Nephron progenitor cell (in vitro differentiated cells): ENCODE data around the gene JUND.
A peak's percentile ranks its signal among the peaks of the same experiment; 100 is the strongest.

Experiments
- DNase-seq: peaks from one replicate; pipeline ENCODE4 v3.0.0; 2021
- H3K27ac Mint-ChIP-seq: 2 replicates; pipeline ENCODE4 v1.8.0; 2021; ENCODE audit warnings: mild to moderate bottlenecking, moderate library complexity, mixed read lengths
- H3K27me3 Mint-ChIP-seq: 2 replicates; pipeline ENCODE4 v1.8.0; 2021; ENCODE audit warnings: mild to moderate bottlenecking, low read depth, mixed read lengths; ENCODE audit not compliant: poor library complexity
- H3K36me3 Mint-ChIP-seq: 2 replicates; pipeline ENCODE4 v1.8.0; 2021; ENCODE audit warnings: low read depth, mixed read lengths
- H3K4me1 Mint-ChIP-seq: 2 replicates; pipeline ENCODE4 v1.8.0; 2021; ENCODE audit warnings: mixed read lengths
- H3K4me3 Mint-ChIP-seq: 2 replicates; pipeline ENCODE4 v1.8.0; 2021; ENCODE audit warnings: mild to moderate bottlenecking, moderate library complexity, mixed read lengths
- H3K9me3 Mint-ChIP-seq: 2 replicates; pipeline ENCODE4 v1.8.0; 2021; ENCODE audit warnings: mild to moderate bottlenecking, moderate library complexity, mixed read lengths
- TF ChIP-seq, protein P1 (sequence below): fragments of 200-600 bp; sonication (generic); IDR thresholded peaks from 2 replicates; pipeline ENCODE4 v1.5.0; 2021; ENCODE audit warnings: antibody characterized with exemption

The JUND gene

DNA sequence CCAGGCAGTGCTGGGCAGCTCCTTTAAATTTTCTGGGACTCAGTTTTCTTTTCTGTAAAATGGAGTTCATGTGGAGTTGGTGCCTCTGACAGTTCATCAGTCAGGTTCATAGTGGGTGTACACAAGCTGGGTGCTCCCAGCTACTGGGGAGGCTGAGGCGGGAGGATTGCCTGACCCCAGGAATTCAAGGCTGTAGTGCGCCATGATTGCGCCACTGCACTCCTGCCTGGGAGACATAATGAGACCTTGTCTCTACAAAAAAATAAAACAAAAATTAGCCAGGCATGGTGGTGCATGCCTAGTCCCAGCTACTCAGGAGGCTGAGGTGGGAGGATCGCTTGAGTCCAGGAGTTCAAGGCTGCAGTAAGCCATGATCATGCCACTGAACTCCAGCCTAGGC, 28.3 kb downstream of the JUND start:
- no peak overlapping the region for H3K27ac Mint-ChIP-seq

DNA sequence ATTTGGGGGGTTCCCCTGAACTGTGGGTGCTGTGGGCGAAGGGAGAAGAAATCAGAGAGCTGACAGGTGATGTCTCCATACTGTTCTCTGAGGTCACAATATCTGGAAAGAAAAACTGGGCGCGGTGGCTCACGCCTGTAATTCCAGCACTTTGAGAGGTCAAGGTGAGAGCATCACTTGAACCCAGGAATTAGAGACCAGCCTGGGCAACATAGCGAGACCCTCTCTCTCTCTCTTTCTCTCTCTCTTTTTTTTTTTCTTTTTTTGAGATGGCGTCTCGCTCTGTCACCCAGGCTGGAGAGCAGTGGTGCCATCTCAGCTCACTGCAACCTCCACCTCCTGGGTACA, 29.1 kb downstream of the JUND start:
- H3K4me1 Mint-ChIP-seq = peaks cover 6% of the 10 kb centered on the region
- no peak for DNase-seq
- no peak overlapping the region for H3K27ac Mint-ChIP-seq
- TF ChIP-seq, protein P1, sequence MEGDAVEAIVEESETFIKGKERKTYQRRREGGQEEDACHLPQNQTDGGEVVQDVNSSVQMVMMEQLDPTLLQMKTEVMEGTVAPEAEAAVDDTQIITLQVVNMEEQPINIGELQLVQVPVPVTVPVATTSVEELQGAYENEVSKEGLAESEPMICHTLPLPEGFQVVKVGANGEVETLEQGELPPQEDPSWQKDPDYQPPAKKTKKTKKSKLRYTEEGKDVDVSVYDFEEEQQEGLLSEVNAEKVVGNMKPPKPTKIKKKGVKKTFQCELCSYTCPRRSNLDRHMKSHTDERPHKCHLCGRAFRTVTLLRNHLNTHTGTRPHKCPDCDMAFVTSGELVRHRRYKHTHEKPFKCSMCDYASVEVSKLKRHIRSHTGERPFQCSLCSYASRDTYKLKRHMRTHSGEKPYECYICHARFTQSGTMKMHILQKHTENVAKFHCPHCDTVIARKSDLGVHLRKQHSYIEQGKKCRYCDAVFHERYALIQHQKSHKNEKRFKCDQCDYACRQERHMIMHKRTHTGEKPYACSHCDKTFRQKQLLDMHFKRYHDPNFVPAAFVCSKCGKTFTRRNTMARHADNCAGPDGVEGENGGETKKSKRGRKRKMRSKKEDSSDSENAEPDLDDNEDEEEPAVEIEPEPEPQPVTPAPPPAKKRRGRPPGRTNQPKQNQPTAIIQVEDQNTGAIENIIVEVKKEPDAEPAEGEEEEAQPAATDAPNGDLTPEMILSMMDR = no peak
- no peaks in the 10 kb centered on the region for H3K9me3 Mint-ChIP-seq
- peaks cover 69% of the 10 kb centered on the region for H3K27me3 Mint-ChIP-seq
- no peak overlapping the region for H3K4me3 Mint-ChIP-seq
- no peaks in the 10 kb centered on the region for H3K36me3 Mint-ChIP-seq

More for the DNA sequence above, 28.3 kb downstream of the JUND start:
- no peak for DNase-seq
- Mint-ChIP-seq H3K4me1 (peaks cover 3% of the 10 kb centered on the region), H3K36me3 (no peaks in the 10 kb centered on the region), H3K9me3 (no peaks in the 10 kb centered on the region), H3K4me3 (no peak overlapping the region), H3K27me3 (peaks cover 67% of the 10 kb centered on the region)
- TF ChIP-seq, protein P1 = no peak

DNA sequence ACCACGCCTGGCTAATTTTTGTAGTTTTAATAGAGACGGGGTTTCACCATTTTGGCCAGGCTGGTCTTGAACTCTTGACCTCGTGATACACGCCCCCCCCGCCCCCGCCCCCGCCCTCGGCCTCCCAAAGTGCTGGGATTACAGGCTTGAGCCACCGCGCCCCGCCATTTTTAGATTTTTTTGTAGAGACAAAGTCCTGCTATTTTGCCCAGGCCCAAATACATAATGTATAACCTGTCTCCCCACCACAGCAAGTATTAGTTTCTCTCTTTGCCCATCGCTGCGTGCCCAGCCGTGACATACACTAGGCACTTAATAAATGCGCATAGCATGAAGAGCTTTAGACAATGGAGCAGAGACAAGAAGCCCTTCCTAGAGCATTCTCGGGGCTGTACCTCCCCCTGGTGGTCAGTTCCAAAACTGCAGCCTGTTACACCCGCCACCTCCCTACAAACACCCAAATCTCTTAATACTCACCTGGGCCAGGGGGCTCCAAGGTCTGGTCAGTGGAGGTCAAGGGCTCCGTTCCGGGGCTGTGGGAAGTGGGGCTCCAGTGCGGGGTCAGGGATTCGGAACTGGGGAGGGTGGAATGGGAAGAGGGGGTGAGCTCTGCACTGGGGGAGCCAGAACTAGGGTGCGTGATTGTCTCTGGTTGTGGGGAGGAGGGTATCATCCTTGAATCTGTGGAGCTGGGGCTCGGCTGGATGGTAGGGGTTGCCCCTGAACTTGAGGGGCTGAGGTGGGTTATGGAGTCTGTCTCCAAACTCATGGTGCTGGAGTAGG, 29.6 kb downstream of the JUND start:
- Mint-ChIP-seq H3K27ac (no peak overlapping the region), H3K27me3 (peaks cover 67% of the 10 kb centered on the region), H3K4me3 (no peak overlapping the region), H3K36me3 (no peaks in the 10 kb centered on the region), H3K9me3 (no peaks in the 10 kb centered on the region), H3K4me1 (peaks cover 6% of the 10 kb centered on the region)
- TF ChIP-seq, protein P1 = peak; percentile 85
- peak; percentile 86 for DNase-seq

GRCh38 chr19:18249834-18250233, 31.6 kb downstream of the JUND start:
- H3K9me3 Mint-ChIP-seq = no peaks in the 10 kb centered on the region
- DNase-seq = no peak

DNA sequence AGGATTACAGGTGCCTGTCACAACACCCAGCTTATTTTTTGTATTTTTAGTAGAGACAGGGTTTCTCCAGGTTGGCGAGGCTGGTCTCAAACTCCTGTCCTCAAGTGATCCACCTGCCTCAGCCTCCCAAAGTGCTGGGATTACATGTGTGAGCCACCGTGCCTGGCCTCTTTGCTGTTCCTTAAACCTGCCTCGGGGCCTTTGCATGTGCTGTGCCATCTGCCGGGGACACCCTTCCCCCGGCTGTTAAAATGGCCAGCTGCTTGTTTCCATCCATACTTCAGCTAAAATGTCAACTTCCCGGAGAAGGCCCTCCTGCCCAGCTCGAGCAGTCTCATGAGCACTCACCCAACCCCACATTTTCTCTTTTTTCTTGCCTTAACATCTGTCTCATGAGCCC, 36.1 kb downstream of the JUND start:
- no peaks in the 10 kb centered on the region for H3K36me3 Mint-ChIP-seq
- H3K9me3 Mint-ChIP-seq = no peaks in the 10 kb centered on the region
- TF ChIP-seq, protein P1 = no peak
- no peak overlapping the region for H3K4me3 Mint-ChIP-seq
- no peak for DNase-seq
- peaks cover 48% of the 10 kb centered on the region for H3K27me3 Mint-ChIP-seq
- H3K4me1 Mint-ChIP-seq = peaks cover 6% of the 10 kb centered on the region
- no peak overlapping the region for H3K27ac Mint-ChIP-seq

More at GRCh38 chr19:18249834-18250233, 31.6 kb downstream of the JUND start:
- H3K27ac Mint-ChIP-seq = no peak overlapping the region
- H3K4me3 Mint-ChIP-seq = no peak overlapping the region
- H3K27me3 Mint-ChIP-seq = peaks cover 50% of the 10 kb centered on the region
- H3K4me1 Mint-ChIP-seq = peaks cover 6% of the 10 kb centered on the region
- no peaks in the 10 kb centered on the region for H3K36me3 Mint-ChIP-seq
- TF ChIP-seq, protein P1 = no peak

GRCh38 chr19:18239303-18239702, 42.1 kb downstream of the JUND start:
- Mint-ChIP-seq H3K9me3 (no peaks in the 10 kb centered on the region), H3K4me3 (no peak overlapping the region), H3K27me3 (peaks cover 52% of the 10 kb centered on the region), H3K36me3 (no peaks in the 10 kb centered on the region), H3K4me1 (no peaks in the 10 kb centered on the region), H3K27ac (no peak overlapping the region)
- TF ChIP-seq, protein P1 = no peak
- DNase-seq = peak; percentile 27
